ENCODE results near the gene ST8SIA3. TPM values are rescaled to one million over a fixed set of nuclear protein-coding genes. Genes with fewer than 3 reads are reported as not detected.

The ST8SIA3 gene, protein sequence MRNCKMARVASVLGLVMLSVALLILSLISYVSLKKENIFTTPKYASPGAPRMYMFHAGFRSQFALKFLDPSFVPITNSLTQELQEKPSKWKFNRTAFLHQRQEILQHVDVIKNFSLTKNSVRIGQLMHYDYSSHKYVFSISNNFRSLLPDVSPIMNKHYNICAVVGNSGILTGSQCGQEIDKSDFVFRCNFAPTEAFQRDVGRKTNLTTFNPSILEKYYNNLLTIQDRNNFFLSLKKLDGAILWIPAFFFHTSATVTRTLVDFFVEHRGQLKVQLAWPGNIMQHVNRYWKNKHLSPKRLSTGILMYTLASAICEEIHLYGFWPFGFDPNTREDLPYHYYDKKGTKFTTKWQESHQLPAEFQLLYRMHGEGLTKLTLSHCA
- under 1 TPM in 2 of 4 donors, not detected in 2; under 0.01 to 0.14 TPM for total RNA-seq

DNA sequence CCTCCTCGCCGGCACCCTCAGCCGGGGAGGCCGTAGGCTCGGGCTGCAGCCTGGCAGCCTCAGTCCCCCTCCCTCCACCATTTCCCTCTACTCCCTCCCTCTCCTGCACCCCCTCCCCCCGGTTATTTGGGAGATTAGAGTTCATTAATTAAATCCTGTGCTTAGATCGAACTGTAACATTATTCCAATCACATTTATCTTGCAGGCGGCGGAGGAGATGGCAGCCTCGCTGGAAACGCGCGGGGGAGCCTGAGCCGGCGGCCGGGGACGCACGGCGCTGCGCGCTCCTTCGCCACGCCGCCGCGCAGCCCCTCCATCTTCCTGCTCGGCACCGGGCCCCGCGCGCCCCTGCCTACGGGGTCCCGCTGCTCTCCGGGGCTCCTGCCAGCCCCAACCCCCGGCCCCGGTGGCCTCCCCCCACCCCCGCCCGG, at the start of gene ST8SIA3:
Gene ST8SIA3, plus strand, starts transcription at position 287 of the 431 bp plus-strand sequence. CDS start 290 bp downstream, outside the sequence.
- 30% methylated on average over 2 to 24 of the region's 38 CpGs for WGBS, 2 donors (ENCODE audit: low coverage in 1 of 2)

DNA sequence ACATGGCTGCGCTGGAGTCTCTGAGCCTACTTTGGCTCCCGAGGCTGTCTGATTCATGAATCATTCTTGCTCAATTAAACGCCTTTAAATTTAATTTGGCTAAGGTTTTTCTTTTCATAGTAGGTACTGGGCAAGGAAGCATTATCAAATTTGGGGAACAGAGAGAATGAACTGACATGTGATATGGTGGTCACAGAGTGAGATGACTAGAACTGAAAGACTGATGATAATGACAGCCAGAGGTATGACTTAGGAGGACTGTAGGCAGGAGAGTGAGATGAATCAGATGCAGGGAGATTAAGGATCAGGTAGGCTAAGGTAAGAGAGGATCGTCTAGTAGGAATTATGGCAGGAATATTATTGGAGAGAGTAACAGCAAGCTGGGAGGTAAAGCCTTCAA, 40.9 kb upstream of the ST8SIA3 start:
- TF ChIP-seq, protein P1, sequence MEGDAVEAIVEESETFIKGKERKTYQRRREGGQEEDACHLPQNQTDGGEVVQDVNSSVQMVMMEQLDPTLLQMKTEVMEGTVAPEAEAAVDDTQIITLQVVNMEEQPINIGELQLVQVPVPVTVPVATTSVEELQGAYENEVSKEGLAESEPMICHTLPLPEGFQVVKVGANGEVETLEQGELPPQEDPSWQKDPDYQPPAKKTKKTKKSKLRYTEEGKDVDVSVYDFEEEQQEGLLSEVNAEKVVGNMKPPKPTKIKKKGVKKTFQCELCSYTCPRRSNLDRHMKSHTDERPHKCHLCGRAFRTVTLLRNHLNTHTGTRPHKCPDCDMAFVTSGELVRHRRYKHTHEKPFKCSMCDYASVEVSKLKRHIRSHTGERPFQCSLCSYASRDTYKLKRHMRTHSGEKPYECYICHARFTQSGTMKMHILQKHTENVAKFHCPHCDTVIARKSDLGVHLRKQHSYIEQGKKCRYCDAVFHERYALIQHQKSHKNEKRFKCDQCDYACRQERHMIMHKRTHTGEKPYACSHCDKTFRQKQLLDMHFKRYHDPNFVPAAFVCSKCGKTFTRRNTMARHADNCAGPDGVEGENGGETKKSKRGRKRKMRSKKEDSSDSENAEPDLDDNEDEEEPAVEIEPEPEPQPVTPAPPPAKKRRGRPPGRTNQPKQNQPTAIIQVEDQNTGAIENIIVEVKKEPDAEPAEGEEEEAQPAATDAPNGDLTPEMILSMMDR (IDR thresholded peaks at IDR 0.05): no peak
- no peak for TF ChIP-seq POLR2A (IDR thresholded peaks at IDR 0.05)
- no peak for TF ChIP-seq EP300 (IDR thresholded peaks at IDR 0.05; ENCODE audit: low read depth)
- TF ChIP-seq POLR2AphosphoS5 (IDR thresholded peaks at IDR 0.05): no peak
- H3K27ac ChIP-seq: no peak overlapping the region
- 74 to 77% methylated on average over 4 of the region's 4 CpGs for WGBS, 2 donors (ENCODE audit: low coverage in 1 of 2)
- H3K4me3 ChIP-seq: no peak overlapping the region
- no peaks in the 10 kb centered on the region for H3K36me3 ChIP-seq
- no peak for DNase-seq
- H3K27me3 ChIP-seq: no peaks in the 10 kb centered on the region
- intact Hi-C loops (cut with DNase I; ENCODE audit: low total_unique reads): no loop called here
- H3K9me3 ChIP-seq: no peaks in the 10 kb centered on the region
- in situ Hi-C loops (cut with MboI; ENCODE audit: low pct_ligation_motif_present in 1 of 4, low pct_unique_long_range_greater_than_20kb in 1 of 4, low sequenced_read_pairs in 3 of 4): no loop called here
- H3K4me1 ChIP-seq: no peaks in the 10 kb centered on the region

More for the DNA sequence above, at the start of gene ST8SIA3:
- Histone ChIP-seq H3K9me3 (no peaks in the 10 kb centered on the region), H3K27ac (no peak within 1 kb of the TSS), H3K36me3 (no peaks in the 10 kb centered on the region), H3K27me3 (peaks cover 72% of the 10 kb centered on the region), H3K4me1 (no peaks in the 10 kb centered on the region), H3K4me3 (no peak within 1 kb of the TSS)
- intact Hi-C loops (cut with DNase I; ENCODE audit: low total_unique reads): no loop called here
- TF ChIP-seq, protein P1 (IDR thresholded peaks at IDR 0.05): no peak
- in situ Hi-C loops (cut with MboI; ENCODE audit: low pct_ligation_motif_present in 1 of 4, low pct_unique_long_range_greater_than_20kb in 1 of 4, low sequenced_read_pairs in 3 of 4): no loop called here
- no peak for DNase-seq

DNA sequence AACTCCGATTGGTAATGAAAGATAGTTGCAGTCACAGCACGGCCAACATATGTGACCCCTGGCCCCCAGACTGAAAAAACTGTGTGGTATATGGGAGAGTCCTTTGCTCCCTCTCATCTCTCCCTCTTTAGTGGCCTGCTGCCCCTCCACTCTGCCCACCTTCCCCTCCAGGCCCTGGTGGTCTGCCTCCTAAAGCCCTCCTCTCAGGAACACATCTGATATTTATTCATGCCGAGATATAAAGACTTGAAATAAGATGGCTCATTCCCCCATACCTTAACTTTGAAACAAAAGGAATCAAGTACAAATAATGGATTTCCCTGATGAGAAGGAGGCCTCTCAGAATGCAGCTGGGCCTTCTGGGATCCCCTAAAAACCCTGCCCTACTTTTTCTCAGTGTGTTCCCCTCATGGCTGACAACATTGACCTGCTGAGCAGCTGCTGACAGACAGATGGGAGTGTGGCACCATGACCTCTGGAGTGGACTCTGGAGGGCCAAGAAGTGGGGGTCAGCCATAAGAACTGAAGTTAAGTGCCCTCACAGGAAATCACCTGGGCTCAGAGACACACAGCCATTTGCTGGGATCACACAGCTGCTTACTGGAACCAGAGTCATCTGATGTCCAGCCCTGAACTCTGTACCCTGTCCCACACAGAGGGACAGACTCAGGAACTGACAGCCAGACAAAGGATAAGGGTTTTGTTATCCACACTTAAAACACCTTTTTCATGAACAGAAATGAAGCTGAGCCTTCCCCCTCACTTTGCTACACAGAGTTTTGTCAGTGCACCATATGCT, 39.8 kb upstream of the ST8SIA3 start:
- WGBS, 2 donors (ENCODE audit: low coverage in 1 of 2): 70 to 74% methylated on average over 2 to 3 of the region's 3 CpGs
- no peaks in the 10 kb centered on the region for H3K9me3 ChIP-seq
- intact Hi-C loops (cut with DNase I; ENCODE audit: low total_unique reads) (no loop called here), in situ Hi-C loops (cut with MboI; ENCODE audit: low pct_ligation_motif_present in 1 of 4, low pct_unique_long_range_greater_than_20kb in 1 of 4, low sequenced_read_pairs in 3 of 4) (no loop called here)
- H3K4me1 ChIP-seq: no peaks in the 10 kb centered on the region
- no peak for DNase-seq
- TF ChIP-seq, protein P1 (IDR thresholded peaks at IDR 0.05): no peak
- TF ChIP-seq POLR2AphosphoS5 (IDR thresholded peaks at IDR 0.05) (no peak), EP300 (IDR thresholded peaks at IDR 0.05; ENCODE audit: low read depth) (no peak), POLR2A (IDR thresholded peaks at IDR 0.05) (no peak)
- H3K27ac ChIP-seq: no peak overlapping the region
- H3K27me3 ChIP-seq: no peaks in the 10 kb centered on the region
- H3K4me3 ChIP-seq: no peak overlapping the region
- no peaks in the 10 kb centered on the region for H3K36me3 ChIP-seq

DNA sequence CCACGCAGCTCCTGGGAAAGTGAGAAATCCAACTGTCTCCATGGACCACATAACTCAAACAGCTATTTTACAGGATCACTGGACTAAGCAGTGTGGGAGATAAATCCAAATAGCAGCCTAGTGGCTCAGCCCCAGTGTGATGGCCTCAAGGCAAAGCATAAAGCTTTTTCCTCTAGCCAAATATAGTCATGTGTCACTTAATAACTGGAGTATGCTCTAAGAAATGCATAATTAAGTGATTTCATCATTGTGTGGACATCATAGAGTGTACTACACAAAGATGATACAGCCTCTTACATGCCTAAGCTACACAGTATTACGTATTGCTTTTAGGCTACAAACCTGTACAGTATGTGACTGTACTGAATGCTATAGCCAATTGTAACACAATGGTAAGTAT, 31.8 kb upstream of the ST8SIA3 start:
- H3K4me1 ChIP-seq: no peaks in the 10 kb centered on the region
- no peak for DNase-seq
- no peaks in the 10 kb centered on the region for H3K9me3 ChIP-seq
- no peak overlapping the region for H3K4me3 ChIP-seq
- H3K36me3 ChIP-seq: no peaks in the 10 kb centered on the region
- H3K27ac ChIP-seq: no peak overlapping the region
- in situ Hi-C loops (cut with MboI; ENCODE audit: low pct_ligation_motif_present in 1 of 4, low pct_unique_long_range_greater_than_20kb in 1 of 4, low sequenced_read_pairs in 3 of 4) (no loop called here), intact Hi-C loops (cut with DNase I; ENCODE audit: low total_unique reads) (no loop called here)
- 72 to 100% methylated on average over 1 to 2 of the region's 2 CpGs for WGBS, 2 donors (ENCODE audit: low coverage in 1 of 2)
- H3K27me3 ChIP-seq: peaks cover 4% of the 10 kb centered on the region
- no peak for TF ChIP-seq POLR2AphosphoS5 (IDR thresholded peaks at IDR 0.05)
- no peak for TF ChIP-seq POLR2A (IDR thresholded peaks at IDR 0.05)
